IPS-11a (cell line): ENCODE results near the gene SUMF1.
A peak's percentile ranks its signal among the peaks of the same experiment; 100 is the strongest.

Source experiments
- H3K4me3 ChIP-seq: one replicate; pipeline ENCODE4 v1.5.1; 2013; ENCODE audit warnings: low read depth, low read length, control low read depth

Gene SUMF1

GRCh38 chr3:4466741-4467521 lies at the start of gene SUMF1:
Gene SUMF1 (minus strand): TSS chr3:4467269. CDS start chr3:4467245, 24 bp downstream.
- peak within 1 kb of the TSS; percentile 78 for H3K4me3 ChIP-seq

GRCh38 chr3:4515916-4516579 lies 49.0 kb upstream of the SUMF1 start:
- H3K4me3 ChIP-seq, result no peak overlapping the region

GRCh38 chr3:4514916-4515315 lies 47.8 kb upstream of the SUMF1 start:
- H3K4me3 ChIP-seq, result no peak overlapping the region

- H3K4me3 ChIP-seq, result no peak overlapping the region
These were observed 47.3 kb upstream of the SUMF1 start for GRCh38 chr3:4514321-4514720.

- no peak overlapping the region for H3K4me3 ChIP-seq
These were observed 46.0 kb upstream of the SUMF1 start for GRCh38 chr3:4512895-4513616.

- no peak overlapping the region for H3K4me3 ChIP-seq
These were observed 44.6 kb upstream of the SUMF1 start for GRCh38 chr3:4511491-4512262.

GRCh38 chr3:4509983-4510755 lies 43.1 kb upstream of the SUMF1 start:
- H3K4me3 ChIP-seq, result no peak overlapping the region

GRCh38 chr3:4509043-4509442 lies 42.0 kb upstream of the SUMF1 start:
- no peak overlapping the region for H3K4me3 ChIP-seq

GRCh38 chr3:4508048-4508981 lies 41.2 kb upstream of the SUMF1 start:
- no peak overlapping the region for H3K4me3 ChIP-seq

- no peak overlapping the region for H3K4me3 ChIP-seq
These were observed 40.0 kb upstream of the SUMF1 start for GRCh38 chr3:4507024-4507596.

GRCh38 chr3:4506559-4507023 lies 39.5 kb upstream of the SUMF1 start:
- H3K4me3 ChIP-seq, result no peak overlapping the region

- no peak overlapping the region for H3K4me3 ChIP-seq
These were observed 38.9 kb upstream of the SUMF1 start for GRCh38 chr3:4505688-4506558.

GRCh38 chr3:4504340-4505261 lies 37.5 kb upstream of the SUMF1 start:
- H3K4me3 ChIP-seq, result no peak overlapping the region

- no peak overlapping the region for H3K4me3 ChIP-seq
These were observed 36.0 kb upstream of the SUMF1 start for GRCh38 chr3:4503050-4503449.

GRCh38 chr3:4501927-4502326 lies 34.9 kb upstream of the SUMF1 start:
- H3K4me3 ChIP-seq, result no peak overlapping the region

GRCh38 chr3:4501437-4501836 lies 34.4 kb upstream of the SUMF1 start:
- no peak overlapping the region for H3K4me3 ChIP-seq

- H3K4me3 ChIP-seq, result no peak overlapping the region
These were observed 31.4 kb upstream of the SUMF1 start for GRCh38 chr3:4498446-4498845.
